ENCODE results near the gene ADAM11. TPM values are rescaled to one million over a fixed set of nuclear protein-coding genes. Genes with fewer than 3 reads are reported as not detected.

ADAM11 gene
- total and polyA plus RNA-seq, 5 experiments from 2014 or later = 0.17 to 0.93 (median 0.46) TPM

GRCh38 chr17:44760474-44761308 is 1.9 kb downstream of the ADAM11 start:
- peaks cover 0 to 2% (median under 1%) of the 10 kb centered on the region in 4 donors for H3K4me1 Mint-ChIP-seq
- H3K4me3 Mint-ChIP-seq = peak overlapping the region in 6 of 10 donors; percentile 1 to 66 (median 37)
- POLR2A ChIA-PET = interaction anchor here (0.6 kb wide), 1 partner anchor 1800 kb away, joined by 3 read pairs; no protein-coding TSS in a partner anchor
- no peaks in the 10 kb centered on the region for H3K9me3 Mint-ChIP-seq
- no peak overlapping the region for H3K27ac Mint-ChIP-seq
- H3K36me3 Mint-ChIP-seq = no peaks in the 10 kb centered on the region
- peaks cover 7 to 49% (median 29%) of the 10 kb centered on the region in 5 donors for H3K27me3 Mint-ChIP-seq
- ATAC-seq = no peak
- no peak for DNase-seq

GRCh38 chr17:44761932-44762810 is 3.4 kb downstream of the ADAM11 start:
- Mint-ChIP-seq H3K27ac (no peak overlapping the region), H3K27me3 (peaks cover 7 to 58% (median 33%) of the 10 kb centered on the region in 5 donors), H3K9me3 (no peaks in the 10 kb centered on the region), H3K4me3 (no peak overlapping the region), H3K36me3 (no peaks in the 10 kb centered on the region), H3K4me1 (peaks cover 0 to 2% (median under 1%) of the 10 kb centered on the region in 4 donors)
- no peak for DNase-seq
- POLR2A ChIA-PET = no interaction called here
- no peak for ATAC-seq

- POLR2A ChIA-PET = no interaction called here
- DNase-seq (no peak), ATAC-seq (no peak)
- Mint-ChIP-seq H3K27ac (no peak overlapping the region), H3K9me3 (no peaks in the 10 kb centered on the region), H3K4me3 (no peak overlapping the region), H3K4me1 (peaks cover 0 to 1% (median under 1%) of the 10 kb centered on the region in 4 donors), H3K27me3 (peaks cover 7 to 52% (median 33%) of the 10 kb centered on the region in 5 donors), H3K36me3 (no peaks in the 10 kb centered on the region)
These were observed 4.4 kb downstream of the ADAM11 start for GRCh38 chr17:44763170-44763569.

- Mint-ChIP-seq H3K36me3 (no peaks in the 10 kb centered on the region), H3K27ac (peak overlapping the region in 1 of 10 donors; percentile 67), H3K27me3 (peaks cover 7 to 51% (median 31%) of the 10 kb centered on the region in 5 donors), H3K4me1 (peaks cover 0 to 5% (median 2%) of the 10 kb centered on the region in 4 donors), H3K9me3 (no peaks in the 10 kb centered on the region), H3K4me3 (no peak overlapping the region)
- ATAC-seq (no peak), DNase-seq (no peak)
- POLR2A ChIA-PET = no interaction called here
These were observed 7.2 kb downstream of the ADAM11 start for GRCh38 chr17:44765965-44766364.

- Mint-ChIP-seq H3K27ac (peak overlapping the region in 1 of 10 donors; percentile 67), H3K4me3 (no peak overlapping the region), H3K4me1 (peaks cover 0 to 5% (median 2%) of the 10 kb centered on the region in 4 donors), H3K27me3 (peaks cover 3 to 45% (median 25%) of the 10 kb centered on the region in 5 donors), H3K36me3 (no peaks in the 10 kb centered on the region), H3K9me3 (no peaks in the 10 kb centered on the region)
- POLR2A ChIA-PET = interaction anchor here (0.6 to 0.7 kb wide), 2 partner anchors 70 to 1406 kb away, joined by 3 to 5 read pairs; no protein-coding TSS in a partner anchor
- no peak for ATAC-seq
- DNase-seq = no peak
These were observed 7.7 kb downstream of the ADAM11 start for GRCh38 chr17:44766409-44767038.

GRCh38 chr17:44767493-44767892 is 8.7 kb downstream of the ADAM11 start:
- POLR2A ChIA-PET = interaction anchor here (0.7 kb wide), 1 partner anchor 1407 kb away, joined by 3 read pairs; no protein-coding TSS in a partner anchor
- no peak overlapping the region for H3K27ac Mint-ChIP-seq

GRCh38 chr17:44768505-44769142 is 9.8 kb downstream of the ADAM11 start:
- POLR2A ChIA-PET = no interaction called here
- H3K4me1 Mint-ChIP-seq = peaks cover 0 to 5% (median 2%) of the 10 kb centered on the region in 4 donors
- H3K36me3 Mint-ChIP-seq = no peaks in the 10 kb centered on the region
- H3K27me3 Mint-ChIP-seq = peaks cover 3 to 41% (median 21%) of the 10 kb centered on the region in 5 donors
- ATAC-seq (no peak), DNase-seq (no peak)
- H3K9me3 Mint-ChIP-seq = no peaks in the 10 kb centered on the region
- no peak overlapping the region for H3K4me3 Mint-ChIP-seq
- peak overlapping the region in 3 of 10 donors; percentile 20 to 70 (median 37) for H3K27ac Mint-ChIP-seq

More at GRCh38 chr17:44767493-44767892, 8.7 kb downstream of the ADAM11 start:
- ATAC-seq = no peak
- peaks cover 3 to 44% (median 23%) of the 10 kb centered on the region in 5 donors for H3K27me3 Mint-ChIP-seq
- H3K36me3 Mint-ChIP-seq = no peaks in the 10 kb centered on the region
- no peak overlapping the region for H3K4me3 Mint-ChIP-seq
- H3K9me3 Mint-ChIP-seq = no peaks in the 10 kb centered on the region
- H3K4me1 Mint-ChIP-seq = peaks cover 0 to 5% (median 2%) of the 10 kb centered on the region in 4 donors
- no peak for DNase-seq

- ATAC-seq (no peak), DNase-seq (no peak)
- Mint-ChIP-seq H3K36me3 (no peaks in the 10 kb centered on the region), H3K27me3 (peaks cover 3 to 36% (median 18%) of the 10 kb centered on the region in 5 donors), H3K9me3 (no peaks in the 10 kb centered on the region), H3K27ac (no peak overlapping the region), H3K4me1 (peaks cover 0 to 5% (median 2%) of the 10 kb centered on the region in 4 donors), H3K4me3 (no peak overlapping the region)
- POLR2A ChIA-PET = no interaction called here
These were observed 10.4 kb downstream of the ADAM11 start for GRCh38 chr17:44769230-44769629.

GRCh38 chr17:44769647-44770084 is 10.9 kb downstream of the ADAM11 start:
- H3K9me3 Mint-ChIP-seq = no peaks in the 10 kb centered on the region
- no peak overlapping the region for H3K27ac Mint-ChIP-seq
- POLR2A ChIA-PET = no interaction called here
- no peak for ATAC-seq
- H3K4me3 Mint-ChIP-seq = no peak overlapping the region
- peaks cover 3 to 32% (median 16%) of the 10 kb centered on the region in 5 donors for H3K27me3 Mint-ChIP-seq
- no peaks in the 10 kb centered on the region for H3K36me3 Mint-ChIP-seq
- H3K4me1 Mint-ChIP-seq = peaks cover 0 to 5% (median 2%) of the 10 kb centered on the region in 4 donors
- DNase-seq = no peak

- H3K27ac Mint-ChIP-seq = no peak overlapping the region
- no peak for DNase-seq
- peaks cover 0 to 7% (median 4%) of the 10 kb centered on the region in 4 donors for H3K4me1 Mint-ChIP-seq
- ATAC-seq = no peak
- no peaks in the 10 kb centered on the region for H3K36me3 Mint-ChIP-seq
- POLR2A ChIA-PET = interaction anchor here (1.0 kb wide), 1 partner anchor 9 kb away, joined by 3 read pairs; no protein-coding TSS in a partner anchor
- H3K9me3 Mint-ChIP-seq = no peaks in the 10 kb centered on the region
- H3K4me3 Mint-ChIP-seq = no peak overlapping the region
- peaks cover 3 to 29% (median 16%) of the 10 kb centered on the region in 5 donors for H3K27me3 Mint-ChIP-seq
These were observed 11.6 kb downstream of the ADAM11 start for GRCh38 chr17:44770166-44770925.

- peaks cover 3 to 16% (median 10%) of the 10 kb centered on the region in 5 donors for H3K27me3 Mint-ChIP-seq
- ATAC-seq = no peak
These were observed 13.7 kb downstream of the ADAM11 start for GRCh38 chr17:44772308-44773045.

More at GRCh38 chr17:44772308-44773045, 13.7 kb downstream of the ADAM11 start:
- Mint-ChIP-seq H3K4me3 (no peak overlapping the region), H3K27ac (no peak overlapping the region), H3K4me1 (peaks cover 0 to 18% (median 13%) of the 10 kb centered on the region in 4 donors), H3K9me3 (no peaks in the 10 kb centered on the region), H3K36me3 (no peaks in the 10 kb centered on the region)
- DNase-seq = no peak
- POLR2A ChIA-PET = no interaction called here

All from naive thymus-derived CD8-positive, alpha-beta T cell (primary cell).